Pancreas (tissue), 10 donors: ENCODE results near the gene LDLRAD4. TPM values are rescaled to one million over a fixed set of nuclear protein-coding genes. Genes with fewer than 3 reads are reported as not detected.

Source experiments
- ATAC-seq, 4 donors: fragments of 200-7000 bp; cut with Tn5 transposase; one replicate each; pipeline versions ENCODE4 v1.8.0 to v1.9.1; 2020; ENCODE audit warnings: mild to moderate bottlenecking in 4 of 4, moderate library complexity in 4 of 4
- DNase-seq, 6 donors: peaks; one replicate each; pipeline ENCODE4 v3.0.0-alpha.2; 2020
- FAIRE-seq: peaks from 2 replicates; lab custom pipeline; 2012; peaks lifted over from hg19 to GRCh38; lab: Jason Lieb, UNC
- H3K27ac ChIP-seq, 4 donors: fragments of 200-600 bp; sonication (generic); 1 replicate in 3 of 4; 2 replicates in 1 of 4; pipeline versions ENCODE4 v1.5.0 to v1.8.0; 2020
- H3K27me3 ChIP-seq, 4 donors: fragments of 200-600 bp; one replicate each; pipeline ENCODE4 v1.8.0; 2021
- H3K36me3 ChIP-seq, 3 donors: fragments of 200-600 bp; sonication (generic) in 1 of 3; one replicate each; pipeline versions ENCODE4 v1.5.0 to v1.8.0; 2020 to 2021
- H3K4me1 ChIP-seq, 3 donors: fragments of 200-600 bp; one replicate each; pipeline ENCODE4 v1.8.0; 2021
- H3K4me3 ChIP-seq, 4 donors: fragments of 200-600 bp; sonication (generic) in 2 of 4; one replicate each; pipeline versions ENCODE4 v1.5.0 to v1.8.0; 2020 to 2021
- H3K9me3 ChIP-seq, 4 donors: fragments of 200-600 bp; one replicate each; pipeline ENCODE4 v1.8.0; 2021
- WGBS, 2 donors: extraction: QIAGEN DNeasy Blood & Tissue Kit; methylation state at CpG; one replicate each; pipeline ENCODE4 v1.1.7; 2013; 5-methylcytosine and 5-hydroxymethylcytosine counted together
- intact Hi-C, 3 donors: fragments of 100-400 bp; cut with DNase I; formaldehyde crosslinking; loops; one replicate each; pipeline versions ENCODE4 v1.11.1 to v1.14.2; 2022
- polyA plus RNA-seq, 2 donors: library from polyadenylated mRNA; stranded (reverse); fragments of 200-250 nt; gene quantifications; one replicate each; pipeline ENCODE4 v1.2.3, GENCODE V29; 2013
- total RNA-seq, 6 donors: library from RNA; stranded (reverse); fragmentation: NEBNext Ultra II Directional in 4 of 6; extraction: Animal tissue kit (Norgen Biotek cat#: 25700) in 4 of 6; gene quantifications; one replicate each; pipeline versions ENCODE4 v1.2.1 to v1.2.4, GENCODE V29; 2021 to 2023
- TF ChIP-seq, protein P1 (sequence below), 4 donors: fragments of 200-600 bp; sonication (generic) in 3 of 4; IDR thresholded peaks; one replicate each; pipeline versions ENCODE4 v1.5.0 to v1.8.0; 2021; ENCODE audit warnings: antibody characterized with exemption in 4 of 4
- donor health status: healthy with polysubstance abuse.
- donor health status: DM: no; HTN: no; CAD: no; lungs with moderate emphysema.
- donor health status: DM: no; HTN: no; CAD: no.
- donor health status: control.
- donor health status: control.
- donor health status: Bipolar disorder and iron deficiency.
- donor health status: DM: yes; HTN: yes; CAD: no.
- donor health status: DM: no; HTN: no; CAD: no.
- donor health status: DM: no; HTN: no; CAD: no.
- donor health status: DM: yes; HTN: yes; CAD: no.

LDLRAD4 gene
- total and polyA plus RNA-seq, 8 donors = 2.5 to 21.8 (median 5.7) TPM

- WGBS, 2 donors = 81 to 90% methylated on average over 14 of the region's 14 CpGs
- Histone ChIP-seq H3K36me3 (no peaks in the 10 kb centered on the region), H3K9me3 (no peaks in the 10 kb centered on the region), H3K27me3 (no peaks in the 10 kb centered on the region), H3K4me3 (no peak overlapping the region), H3K4me1 (no peaks in the 10 kb centered on the region), H3K27ac (no peak overlapping the region)
- TF ChIP-seq, protein P1, sequence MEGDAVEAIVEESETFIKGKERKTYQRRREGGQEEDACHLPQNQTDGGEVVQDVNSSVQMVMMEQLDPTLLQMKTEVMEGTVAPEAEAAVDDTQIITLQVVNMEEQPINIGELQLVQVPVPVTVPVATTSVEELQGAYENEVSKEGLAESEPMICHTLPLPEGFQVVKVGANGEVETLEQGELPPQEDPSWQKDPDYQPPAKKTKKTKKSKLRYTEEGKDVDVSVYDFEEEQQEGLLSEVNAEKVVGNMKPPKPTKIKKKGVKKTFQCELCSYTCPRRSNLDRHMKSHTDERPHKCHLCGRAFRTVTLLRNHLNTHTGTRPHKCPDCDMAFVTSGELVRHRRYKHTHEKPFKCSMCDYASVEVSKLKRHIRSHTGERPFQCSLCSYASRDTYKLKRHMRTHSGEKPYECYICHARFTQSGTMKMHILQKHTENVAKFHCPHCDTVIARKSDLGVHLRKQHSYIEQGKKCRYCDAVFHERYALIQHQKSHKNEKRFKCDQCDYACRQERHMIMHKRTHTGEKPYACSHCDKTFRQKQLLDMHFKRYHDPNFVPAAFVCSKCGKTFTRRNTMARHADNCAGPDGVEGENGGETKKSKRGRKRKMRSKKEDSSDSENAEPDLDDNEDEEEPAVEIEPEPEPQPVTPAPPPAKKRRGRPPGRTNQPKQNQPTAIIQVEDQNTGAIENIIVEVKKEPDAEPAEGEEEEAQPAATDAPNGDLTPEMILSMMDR (IDR thresholded peaks at IDR 0.05) = no peak
- intact Hi-C loops = no loop called here
- DNase-seq (no peak), FAIRE-seq (no peak), ATAC-seq (no peak)
Observed at GRCh38 chr18:13481820-13482617, 263.5 kb downstream of the LDLRAD4 start.

GRCh38 chr18:13482618-13482945, 264.0 kb downstream of the LDLRAD4 start:
- intact Hi-C loops = no loop called here
- DNase-seq (no peak), ATAC-seq (no peak), FAIRE-seq (no peak)
- 85 to 93% methylated on average over 1 of the region's 1 CpG for WGBS, 2 donors
- Histone ChIP-seq H3K27ac (no peak overlapping the region), H3K36me3 (no peaks in the 10 kb centered on the region), H3K4me3 (no peak overlapping the region), H3K27me3 (no peaks in the 10 kb centered on the region), H3K9me3 (no peaks in the 10 kb centered on the region), H3K4me1 (no peaks in the 10 kb centered on the region)
- TF ChIP-seq, protein P1 (IDR thresholded peaks at IDR 0.05) = no peak

DNA sequence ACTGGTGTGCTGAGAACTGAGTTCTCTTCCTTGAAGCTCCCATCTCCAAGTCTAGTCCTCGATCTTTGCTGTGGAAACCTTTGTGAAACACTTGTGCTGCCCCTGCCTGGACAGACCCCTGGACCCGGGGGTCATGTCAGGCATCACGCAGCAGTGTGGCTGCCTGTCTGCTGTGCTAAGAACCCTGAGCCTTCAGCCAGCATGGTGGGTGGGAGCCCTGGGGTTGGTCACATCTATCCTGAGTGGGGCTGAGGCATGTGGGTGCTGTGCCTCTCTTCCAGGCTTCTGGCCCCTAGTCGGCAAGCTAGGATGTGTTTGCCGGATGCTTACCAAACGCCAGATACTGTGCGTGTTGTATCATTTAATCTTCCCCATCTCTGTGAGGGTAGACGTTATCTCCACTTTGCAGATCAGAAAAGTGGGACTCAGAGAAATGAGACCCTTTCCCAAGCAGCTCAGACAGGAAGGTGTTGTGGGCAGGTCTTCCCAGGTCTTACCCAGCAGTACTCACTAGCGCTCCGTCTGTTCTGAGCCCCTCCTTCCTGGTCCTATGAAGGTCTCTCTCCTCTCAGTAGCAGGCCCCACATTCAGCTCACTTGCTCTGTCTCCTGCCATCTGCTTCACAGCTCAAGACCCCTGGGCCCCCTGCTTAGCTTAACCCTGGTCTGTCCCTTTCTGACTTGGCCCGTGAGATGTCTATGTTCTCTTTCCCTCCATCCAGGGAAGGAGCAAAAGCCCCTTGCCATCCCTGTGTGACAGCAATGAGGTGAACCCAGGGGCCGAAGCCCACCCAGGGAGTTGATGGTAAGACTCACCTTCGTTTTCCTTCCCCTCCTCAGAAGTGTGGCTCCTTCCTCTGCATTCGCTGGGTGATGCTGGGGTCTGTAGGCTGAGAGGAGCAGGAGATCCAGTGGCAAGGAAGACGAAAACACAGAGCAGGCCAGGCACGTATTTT, 265.0 kb downstream of the LDLRAD4 start:
- Histone ChIP-seq H3K36me3 (no peaks in the 10 kb centered on the region), H3K9me3 (no peaks in the 10 kb centered on the region), H3K4me1 (no peaks in the 10 kb centered on the region), H3K27ac (no peak overlapping the region), H3K27me3 (no peaks in the 10 kb centered on the region), H3K4me3 (no peak overlapping the region)
- no peak for ATAC-seq
- no peak for FAIRE-seq
- TF ChIP-seq, protein P1 (IDR thresholded peaks at IDR 0.05) = no peak
- 77 to 87% methylated on average over 16 of the region's 16 CpGs for WGBS, 2 donors
- no peak for DNase-seq
- intact Hi-C loops = no loop called here

- intact Hi-C loops = no loop called here
- FAIRE-seq = no peak
- no peak overlapping the region for H3K27ac ChIP-seq
- DNase-seq = no peak
- no peaks in the 10 kb centered on the region for H3K27me3 ChIP-seq
- ATAC-seq = no peak
- H3K9me3 ChIP-seq = no peaks in the 10 kb centered on the region
- TF ChIP-seq, protein P1 (IDR thresholded peaks at IDR 0.05) = no peak
- no peak overlapping the region for H3K4me3 ChIP-seq
- no peaks in the 10 kb centered on the region for H3K36me3 ChIP-seq
- WGBS, 2 donors = 71% methylated on average over 6 of the region's 6 CpGs
- no peaks in the 10 kb centered on the region for H3K4me1 ChIP-seq
Observed at GRCh38 chr18:13485182-13485581, 266.6 kb downstream of the LDLRAD4 start.
